Measurements from ENCODE around the gene ACSL5. TPM values are rescaled to one million over a fixed set of nuclear protein-coding genes. Genes with fewer than 3 reads are reported as not detected.
"Not testable (repeated sequence)": the region's sequence is repeated elsewhere in the genome, so short reads cannot be mapped to it uniquely, and the experiment has no call there.

Gene ACSL5
- polyA plus RNA-seq, 1 of the 3 experiments (the other 2 are of a cell fraction) = 0.08 TPM

DNA sequence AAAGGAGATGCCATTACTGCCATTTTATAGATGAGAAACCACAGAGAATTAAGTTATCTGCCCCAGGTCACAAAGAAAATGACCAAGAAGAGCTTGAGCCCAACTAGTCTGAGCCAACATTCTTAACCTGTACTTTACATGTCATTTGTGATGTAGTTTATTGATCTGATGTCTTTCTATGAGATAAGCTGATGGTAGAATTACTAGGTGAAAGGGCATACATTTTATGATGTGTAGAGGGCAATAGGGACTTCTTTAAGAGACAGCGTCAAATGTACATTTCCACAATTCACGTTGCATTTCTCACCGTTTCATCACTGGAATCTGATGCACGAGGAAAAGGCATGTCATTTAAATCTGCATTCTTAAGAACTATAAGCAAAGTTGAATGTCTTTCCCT is 11.3 kb downstream of the ACSL5 start:
- Histone ChIP-seq H3K9me3 (no peaks in the 10 kb centered on the region), H3K27me3 (ENCODE audit: insufficient read depth) (no peaks in the 10 kb centered on the region), H3K79me2 (ENCODE audit: insufficient read depth) (no peaks in the 10 kb centered on the region), H4K20me1 (ENCODE audit: insufficient read depth) (no peaks in the 10 kb centered on the region), H3F3A (replicated peaks; ENCODE audit: insufficient read depth) (no peaks in the 10 kb centered on the region), H3K9me2 (no peaks in the 10 kb centered on the region), H3K4me1 (ENCODE audit: control insufficient read depth in 1 of 2, insufficient read depth in 2 of 2, low read depth in 1 of 2, low read length in 1 of 2) (no peaks in the 10 kb centered on the region; a peak in 1 of 4 replicates), H3K4me2 (no peak overlapping the region), H3K36me3 (replicated peaks in 1 of 2; ENCODE audit: control insufficient read depth in 1 of 2, insufficient read depth in 2 of 2, low read length in 1 of 2) (no peaks in the 10 kb centered on the region), H2AFZ (ENCODE audit: low read depth) (no peak overlapping the region), H3K4me3 (ENCODE audit: low read depth in 2 of 2, low read length in 1 of 2) (no peak overlapping the region), H3K27ac (ENCODE audit: low read depth in 2 of 2, low read length in 1 of 2) (no peak overlapping the region), H3K9ac (no peak overlapping the region)
- DNase-seq = no peak
- TF ChIP-seq EP300 (IDR thresholded peaks at IDR 0.05; ENCODE audit: borderline replicate concordance in 1 of 2, low read depth in 1 of 2, low read length in 1 of 2) = no peak
- ChIA-PET POLR2A (no interaction called here), CTCF (interaction anchor here (0.7 to 0.9 kb wide), 2 partner anchors 77 to 1228 kb away, joined by 3 read pairs; no protein-coding TSS in a partner anchor)
- WGBS (ENCODE audit: low lambda C conversion rate) = 48% methylated on average over 4 of the region's 4 CpGs

DNA sequence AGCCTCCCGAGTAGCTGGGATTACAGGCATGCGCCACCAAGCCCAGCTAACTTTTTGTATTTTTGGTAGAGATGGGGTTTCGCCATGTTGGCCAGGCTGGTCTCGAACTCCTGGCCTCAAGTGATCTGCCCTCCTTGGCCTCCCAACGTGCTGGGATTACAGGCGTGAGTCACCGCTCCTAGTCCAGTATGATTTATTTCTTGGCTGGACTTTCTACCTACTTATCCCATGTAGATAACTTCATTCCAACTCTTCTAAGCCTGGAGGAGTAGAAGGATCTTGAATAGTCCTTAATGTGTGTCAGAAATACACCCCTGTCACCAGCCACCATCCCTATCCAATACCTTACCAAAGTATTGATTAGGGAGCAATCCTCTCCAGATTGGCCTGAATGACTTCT is 14.1 kb downstream of the ACSL5 start:
- H3K27ac ChIP-seq (ENCODE audit: low read depth in 2 of 2, low read length in 1 of 2); CTCF ChIA-PET; DNase-seq; H3K36me3 ChIP-seq (replicated peaks in 1 of 2; ENCODE audit: control insufficient read depth in 1 of 2, insufficient read depth in 2 of 2, low read length in 1 of 2); H2AFZ ChIP-seq (ENCODE audit: low read depth); H3F3A ChIP-seq (replicated peaks; ENCODE audit: insufficient read depth); H4K20me1 ChIP-seq (ENCODE audit: insufficient read depth); H3K9me3 ChIP-seq; H3K9me2 ChIP-seq; H3K79me2 ChIP-seq (ENCODE audit: insufficient read depth); H3K4me3 ChIP-seq (ENCODE audit: low read depth in 2 of 2, low read length in 1 of 2); H3K9ac ChIP-seq; H3K4me2 ChIP-seq; H3K27me3 ChIP-seq (ENCODE audit: insufficient read depth); H3K4me1 ChIP-seq (ENCODE audit: control insufficient read depth in 1 of 2, insufficient read depth in 2 of 2, low read depth in 1 of 2, low read length in 1 of 2); POLR2A ChIA-PET: not testable (repeated sequence)
- 68% methylated on average over 7 of the region's 7 CpGs for WGBS (ENCODE audit: low lambda C conversion rate)

DNA sequence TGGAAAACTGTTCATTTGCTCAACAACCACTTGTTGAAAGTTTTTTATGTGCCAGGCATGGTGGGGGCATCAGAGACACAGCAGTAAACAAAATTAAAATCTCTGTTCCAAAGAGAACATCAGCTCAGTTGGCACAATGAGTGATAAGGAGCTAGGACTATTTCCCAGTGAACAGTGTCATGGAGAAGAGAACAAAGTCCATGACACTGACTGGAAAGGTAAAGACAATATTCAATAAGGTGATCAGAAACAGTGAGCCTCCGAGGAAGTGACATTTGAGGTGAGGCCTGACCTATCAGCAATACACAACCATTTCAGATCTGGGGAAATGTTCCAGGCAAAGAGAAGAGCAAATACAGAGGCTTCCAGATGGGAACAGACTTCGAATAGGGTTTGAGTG is 14.6 kb downstream of the ACSL5 start:
- Histone ChIP-seq H3K4me2 (no peak overlapping the region), H3K79me2 (ENCODE audit: insufficient read depth) (no peaks in the 10 kb centered on the region), H3K27me3 (ENCODE audit: insufficient read depth) (no peaks in the 10 kb centered on the region; the same call in 1 of the 2 replicates), H3K9ac (no peak overlapping the region), H3K36me3 (replicated peaks in 1 of 2; ENCODE audit: control insufficient read depth in 1 of 2, insufficient read depth in 2 of 2, low read length in 1 of 2) (no peaks in the 10 kb centered on the region), H3F3A (replicated peaks; ENCODE audit: insufficient read depth) (no peaks in the 10 kb centered on the region), H3K9me3 (no peaks in the 10 kb centered on the region), H4K20me1 (ENCODE audit: insufficient read depth) (no peaks in the 10 kb centered on the region), H2AFZ (ENCODE audit: low read depth) (no peak overlapping the region), H3K4me3 (ENCODE audit: low read depth in 2 of 2, low read length in 1 of 2) (no peak overlapping the region), H3K9me2 (no peaks in the 10 kb centered on the region), H3K27ac (ENCODE audit: low read depth in 2 of 2, low read length in 1 of 2) (no peak overlapping the region), H3K4me1 (ENCODE audit: control insufficient read depth in 1 of 2, insufficient read depth in 2 of 2, low read depth in 1 of 2, low read length in 1 of 2) (no peaks in the 10 kb centered on the region; a peak in 1 of 4 replicates)
- ChIA-PET CTCF (no interaction called here), POLR2A (no interaction called here)
- no peak for DNase-seq
- 9% methylated on average over 2 of the region's 2 CpGs for WGBS (ENCODE audit: low lambda C conversion rate)
- TF ChIP-seq, protein P1, sequence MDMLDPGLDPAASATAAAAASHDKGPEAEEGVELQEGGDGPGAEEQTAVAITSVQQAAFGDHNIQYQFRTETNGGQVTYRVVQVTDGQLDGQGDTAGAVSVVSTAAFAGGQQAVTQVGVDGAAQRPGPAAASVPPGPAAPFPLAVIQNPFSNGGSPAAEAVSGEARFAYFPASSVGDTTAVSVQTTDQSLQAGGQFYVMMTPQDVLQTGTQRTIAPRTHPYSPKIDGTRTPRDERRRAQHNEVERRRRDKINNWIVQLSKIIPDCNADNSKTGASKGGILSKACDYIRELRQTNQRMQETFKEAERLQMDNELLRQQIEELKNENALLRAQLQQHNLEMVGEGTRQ (IDR thresholded peaks at IDR 0.05; ENCODE audit: borderline replicate concordance, low read depth, low read length) = no peak
- no peak for TF ChIP-seq RFX5 (IDR thresholded peaks at IDR 0.05; ENCODE audit: low read length)
- no peak for TF ChIP-seq NFIC (IDR thresholded peaks at IDR 0.05; ENCODE audit: borderline replicate concordance)
- no peak for TF ChIP-seq TEAD4 (IDR thresholded peaks at IDR 0.05; ENCODE audit: borderline replicate concordance, insufficient read depth)
- TF ChIP-seq POLR2AphosphoS5 (IDR thresholded peaks at IDR 0.05; ENCODE audit: low read depth, low read length) = no peak
- no peak for TF ChIP-seq GABPA (IDR thresholded peaks at IDR 0.05; ENCODE audit: low read depth)
- no peak for TF ChIP-seq SIN3A (IDR thresholded peaks at IDR 0.05; ENCODE audit: borderline replicate concordance, low read depth, low read length)
- no peak for TF ChIP-seq EZH2phosphoT487 (IDR thresholded peaks at IDR 0.05; ENCODE audit: borderline replicate concordance, low read depth)
- no peak for TF ChIP-seq ELF1 (IDR thresholded peaks at IDR 0.05)
- TF ChIP-seq, protein P2, sequence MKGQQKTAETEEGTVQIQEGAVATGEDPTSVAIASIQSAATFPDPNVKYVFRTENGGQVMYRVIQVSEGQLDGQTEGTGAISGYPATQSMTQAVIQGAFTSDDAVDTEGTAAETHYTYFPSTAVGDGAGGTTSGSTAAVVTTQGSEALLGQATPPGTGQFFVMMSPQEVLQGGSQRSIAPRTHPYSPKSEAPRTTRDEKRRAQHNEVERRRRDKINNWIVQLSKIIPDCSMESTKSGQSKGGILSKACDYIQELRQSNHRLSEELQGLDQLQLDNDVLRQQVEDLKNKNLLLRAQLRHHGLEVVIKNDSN (IDR thresholded peaks at IDR 0.05; ENCODE audit: borderline replicate concordance, low read depth) = no peak
- no peak for TF ChIP-seq RAD21 (IDR thresholded peaks at IDR 0.05; ENCODE audit: low read length)
- TF ChIP-seq JUND (IDR thresholded peaks at IDR 0.05) = no peak
- TF ChIP-seq, protein P3, sequence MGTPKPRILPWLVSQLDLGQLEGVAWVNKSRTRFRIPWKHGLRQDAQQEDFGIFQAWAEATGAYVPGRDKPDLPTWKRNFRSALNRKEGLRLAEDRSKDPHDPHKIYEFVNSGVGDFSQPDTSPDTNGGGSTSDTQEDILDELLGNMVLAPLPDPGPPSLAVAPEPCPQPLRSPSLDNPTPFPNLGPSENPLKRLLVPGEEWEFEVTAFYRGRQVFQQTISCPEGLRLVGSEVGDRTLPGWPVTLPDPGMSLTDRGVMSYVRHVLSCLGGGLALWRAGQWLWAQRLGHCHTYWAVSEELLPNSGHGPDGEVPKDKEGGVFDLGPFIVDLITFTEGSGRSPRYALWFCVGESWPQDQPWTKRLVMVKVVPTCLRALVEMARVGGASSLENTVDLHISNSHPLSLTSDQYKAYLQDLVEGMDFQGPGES (IDR thresholded peaks at IDR 0.05; ENCODE audit: low read depth, low read length) = no peak
- TF ChIP-seq EP300 (IDR thresholded peaks at IDR 0.05; ENCODE audit: borderline replicate concordance in 1 of 2, low read depth in 1 of 2, low read length in 1 of 2) = no peak
